T follicular helper cell (primary cell): ENCODE data around the gene TENM4.
"Not testable (repeated sequence)": the region's sequence is repeated elsewhere in the genome, so short reads cannot be mapped to it uniquely, and the experiment has no call there.

Source experiments
- DNase-seq: peaks from one replicate; pipeline ENCODE4 v3.0.0-alpha.2; 2020; ENCODE audit warnings: low read depth

The TENM4 gene

DNA sequence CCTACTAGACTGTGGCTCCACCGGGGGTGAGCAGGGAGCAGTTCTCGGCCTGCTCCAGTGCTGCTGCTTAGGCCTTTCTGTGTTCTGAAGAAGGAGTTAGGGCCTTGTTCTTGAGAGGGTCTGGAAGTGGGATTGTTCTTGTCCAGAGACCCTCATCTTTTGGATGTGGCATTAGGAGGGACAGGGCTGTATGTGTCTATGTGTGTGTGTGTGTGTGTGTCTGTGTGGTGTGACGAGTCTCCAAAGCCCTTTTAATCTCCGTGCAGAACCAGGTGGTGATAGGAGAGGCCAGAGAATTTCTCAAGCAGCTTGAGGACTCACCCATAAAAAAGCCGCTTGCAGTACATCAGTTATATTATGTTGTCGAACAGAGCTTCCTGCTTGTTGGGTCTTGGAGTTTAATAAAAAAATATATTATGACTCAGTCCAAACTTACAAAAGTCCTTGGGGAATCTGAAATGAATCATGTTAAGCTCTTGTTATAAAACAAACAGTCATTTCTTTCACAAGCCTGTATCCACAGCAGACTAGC lies 196.5 kb downstream of the TENM4 start:
- DNase-seq: no peak

DNA sequence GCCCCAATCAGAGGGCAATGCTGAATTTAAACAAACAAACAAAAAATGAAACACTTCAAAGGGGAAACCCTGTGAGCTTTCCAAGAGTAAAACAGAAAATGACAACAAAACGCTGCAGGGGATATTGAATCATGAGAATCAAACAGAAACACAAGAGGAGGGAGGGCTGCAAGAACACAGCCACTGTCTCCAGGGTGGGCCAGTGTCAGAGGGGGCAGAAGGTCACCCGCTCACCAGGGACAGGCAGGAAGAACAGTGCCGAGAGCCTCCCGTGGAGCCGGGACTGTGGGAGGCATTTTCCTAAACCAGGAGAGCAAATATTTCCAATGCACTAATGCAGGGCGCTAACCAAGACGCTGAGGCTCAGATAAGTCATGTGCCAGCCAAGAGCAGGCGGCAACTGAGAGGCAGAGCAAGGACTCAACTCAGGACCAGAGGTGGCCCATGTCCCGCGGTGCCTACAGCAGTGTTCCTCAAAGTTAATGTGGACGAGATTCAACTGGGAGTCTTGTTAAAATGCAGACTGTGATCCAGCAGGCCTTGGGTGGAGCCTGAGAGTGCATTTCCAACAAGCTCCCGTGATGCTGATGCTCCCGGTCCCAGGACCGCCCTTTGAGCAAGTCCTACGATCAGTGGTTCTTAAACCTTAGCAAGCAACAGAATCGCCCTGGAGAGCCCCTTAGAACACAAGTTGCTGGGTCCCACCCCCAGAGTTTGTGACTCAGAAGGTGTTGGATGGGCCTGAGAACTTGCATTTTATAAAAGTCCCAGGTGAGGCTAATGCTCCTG lies 197.2 kb downstream of the TENM4 start:
- no peak for DNase-seq

DNA sequence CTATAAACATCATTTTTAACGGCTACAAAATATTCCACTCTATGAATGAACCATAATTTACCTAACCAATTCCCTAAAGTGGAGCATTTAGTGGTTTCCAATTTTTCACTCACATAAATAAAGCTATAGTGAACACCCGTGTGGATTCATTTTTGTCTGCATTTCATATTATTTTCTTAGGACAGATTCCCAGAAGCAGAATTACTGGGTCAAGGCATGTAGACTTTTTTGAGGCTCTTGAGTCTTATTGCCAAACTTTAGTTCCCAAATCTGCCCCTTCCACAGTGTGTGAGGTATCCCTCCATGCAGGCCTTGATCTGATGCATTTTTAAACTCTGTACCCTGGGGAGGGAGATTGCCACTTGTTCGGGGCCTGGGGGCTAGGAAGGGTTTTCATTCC lies 198.2 kb downstream of the TENM4 start:
- no peak for DNase-seq

DNA sequence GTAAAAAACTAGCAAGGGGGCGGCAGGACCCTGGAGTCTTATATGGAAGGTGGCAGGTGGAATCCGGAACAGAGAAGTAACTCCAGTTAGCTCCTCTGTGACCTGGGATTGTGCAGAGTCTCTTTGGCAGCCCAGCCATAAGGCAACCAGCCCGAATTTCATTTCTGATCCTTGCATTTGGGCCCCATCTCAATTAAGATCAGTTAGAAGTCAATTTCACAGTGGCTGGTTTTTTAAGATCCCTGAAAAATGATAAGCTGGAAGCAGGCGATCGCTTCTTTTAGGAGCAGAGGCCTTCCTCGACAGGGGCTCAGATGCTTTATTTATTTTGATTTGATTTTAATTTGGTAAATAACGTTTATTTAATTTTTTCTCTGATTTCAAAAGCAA lies 199.0 kb downstream of the TENM4 start:
- DNase-seq: no peak

DNA sequence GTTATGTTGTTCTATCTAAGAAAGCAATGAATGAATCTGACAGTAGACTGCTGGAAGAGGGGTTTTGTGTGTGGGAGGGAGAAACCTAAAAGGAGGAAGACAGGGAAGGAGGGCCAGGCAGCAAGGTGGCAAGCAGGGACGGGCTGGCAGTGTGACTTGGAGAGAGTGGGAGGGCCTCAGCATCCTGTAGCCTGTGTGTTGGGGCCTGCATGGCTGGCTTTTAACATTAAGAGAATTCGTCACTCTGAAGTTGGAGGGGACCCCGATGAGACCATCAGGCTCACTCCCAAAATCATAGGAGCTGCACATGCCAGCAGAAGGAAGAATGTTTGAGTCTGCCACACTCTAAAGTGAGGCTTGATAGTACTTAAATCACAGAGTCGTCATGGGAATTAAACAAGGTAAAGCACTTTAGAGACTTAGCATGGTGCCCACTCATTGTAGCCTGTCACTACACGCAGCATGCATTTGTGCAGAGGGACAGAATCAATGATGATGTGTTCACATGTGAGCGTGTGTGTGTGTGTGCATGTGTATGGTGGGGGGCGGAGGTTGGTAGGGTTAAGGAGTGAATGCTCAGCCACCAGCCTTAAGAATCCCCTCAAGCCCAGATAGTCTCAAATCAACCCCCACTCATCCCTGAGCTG lies 199.5 kb downstream of the TENM4 start:
- DNase-seq: no peak

DNA sequence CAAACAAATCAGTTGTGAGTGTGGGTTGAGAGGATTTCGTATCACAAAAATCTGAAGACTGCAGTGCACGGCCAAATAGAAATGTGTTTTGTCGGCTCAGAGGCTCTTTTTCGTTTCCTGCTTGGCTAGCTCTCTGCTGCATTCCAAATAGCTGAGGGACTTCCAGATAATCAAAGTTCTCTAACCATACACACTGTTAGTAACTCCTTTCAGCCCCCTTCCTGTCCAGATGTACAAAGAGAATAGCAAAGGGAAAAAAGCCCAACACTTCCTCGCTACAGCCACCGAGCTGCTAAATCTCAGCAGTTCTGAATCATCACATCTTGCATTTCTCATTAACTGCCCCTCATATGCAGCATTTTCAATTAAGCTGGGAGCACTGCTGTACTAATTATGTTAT lies 203.1 kb downstream of the TENM4 start:
- no peak for DNase-seq

DNA sequence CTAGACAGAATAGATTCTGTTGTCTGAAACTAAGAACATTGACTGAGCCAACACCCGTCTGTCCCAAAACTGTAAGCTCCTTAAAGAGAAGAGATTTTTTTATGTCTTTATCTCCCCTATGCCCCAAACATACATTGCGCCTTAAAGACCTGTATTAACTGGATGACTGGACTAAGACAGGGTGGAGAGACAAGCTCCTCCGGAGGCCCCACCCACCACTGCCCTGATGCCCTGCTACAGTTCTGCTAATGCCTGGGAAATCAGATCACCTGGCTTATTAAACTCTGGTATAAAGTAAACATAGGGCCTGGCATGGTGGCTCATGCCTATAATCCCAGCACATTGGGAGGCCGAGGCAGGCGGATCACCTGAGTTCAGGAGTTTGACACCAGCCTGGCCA lies 203.7 kb downstream of the TENM4 start:
- no peak for DNase-seq

DNA sequence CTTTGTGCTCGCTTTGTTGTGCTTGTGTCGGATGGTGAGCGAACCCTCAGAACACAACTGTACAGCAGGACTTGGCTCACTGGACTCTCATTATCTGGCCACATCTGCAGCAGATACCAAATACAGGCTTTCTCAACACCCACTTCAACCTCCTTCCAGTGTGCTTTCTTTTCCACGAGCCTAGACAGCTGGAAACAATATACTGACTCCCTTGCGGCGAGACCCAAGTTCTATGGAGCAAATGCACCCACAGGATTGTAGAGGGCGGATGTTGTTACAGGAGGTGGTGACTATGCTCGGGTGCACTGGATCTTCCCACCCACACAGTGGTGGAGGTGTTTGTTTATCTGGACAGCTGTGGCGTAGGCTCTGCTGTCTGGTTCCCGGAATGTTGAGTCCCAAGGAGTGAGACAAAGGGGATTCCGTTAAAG lies 204.3 kb downstream of the TENM4 start:
- DNase-seq: no peak

DNA sequence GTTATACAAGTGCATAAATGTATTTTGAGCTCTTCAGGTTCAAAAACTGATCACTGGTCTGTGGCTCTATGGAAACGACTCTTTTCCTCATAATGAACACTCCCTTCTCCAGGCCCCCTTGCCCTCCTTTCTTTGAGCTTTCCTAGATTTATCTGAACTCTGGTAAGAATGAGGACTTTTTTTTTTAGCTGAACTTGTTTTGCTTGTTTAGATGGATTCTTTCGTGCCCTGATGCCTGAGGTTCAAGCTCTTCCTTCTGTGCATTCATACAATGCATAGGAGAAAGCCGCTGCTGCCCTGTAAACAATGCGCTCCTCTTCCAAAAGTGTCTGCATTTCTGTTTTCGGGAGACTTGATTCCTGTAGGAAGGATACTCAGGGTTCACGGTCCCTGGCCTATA lies 205.1 kb downstream of the TENM4 start:
- no peak for DNase-seq

DNA sequence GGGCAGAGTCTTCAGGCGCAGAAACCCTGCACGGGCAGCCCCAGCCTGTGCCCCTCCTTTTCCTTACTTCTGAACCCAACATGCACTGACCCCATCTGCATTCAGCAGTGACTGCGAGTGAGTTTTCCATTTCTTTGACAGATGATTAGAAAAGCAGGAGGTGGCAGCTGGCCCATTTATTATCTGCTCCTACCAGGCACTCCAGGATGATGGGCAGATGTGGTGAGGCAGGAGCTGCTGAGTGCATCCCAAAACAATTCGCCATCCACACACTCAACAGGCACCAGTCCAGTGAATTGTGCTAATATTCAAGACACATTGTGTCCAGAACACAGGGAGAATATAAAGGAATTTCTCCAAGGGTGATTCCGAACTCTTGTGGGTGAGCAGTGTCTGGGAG lies 208.5 kb downstream of the TENM4 start:
- DNase-seq: no peak

DNA sequence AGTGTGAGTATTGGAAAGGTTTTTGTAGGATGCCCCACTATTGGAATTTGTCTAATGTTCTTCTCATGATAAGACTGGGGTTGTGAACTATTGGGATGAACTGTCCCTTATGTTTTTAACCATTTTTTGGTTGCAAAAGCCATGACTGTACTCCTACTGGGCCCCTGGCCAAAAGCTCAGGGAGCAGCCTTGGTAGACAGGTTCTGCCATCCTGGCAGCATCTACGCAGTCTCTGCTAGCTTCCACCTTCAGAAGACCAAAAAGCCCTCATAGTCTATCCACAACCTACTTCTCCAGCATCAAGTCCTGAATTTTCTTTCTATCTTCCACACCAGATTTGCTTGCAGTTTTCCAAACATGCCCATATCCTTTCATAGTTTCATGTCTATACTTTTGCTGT lies 211.8 kb downstream of the TENM4 start:
- no peak for DNase-seq

DNA sequence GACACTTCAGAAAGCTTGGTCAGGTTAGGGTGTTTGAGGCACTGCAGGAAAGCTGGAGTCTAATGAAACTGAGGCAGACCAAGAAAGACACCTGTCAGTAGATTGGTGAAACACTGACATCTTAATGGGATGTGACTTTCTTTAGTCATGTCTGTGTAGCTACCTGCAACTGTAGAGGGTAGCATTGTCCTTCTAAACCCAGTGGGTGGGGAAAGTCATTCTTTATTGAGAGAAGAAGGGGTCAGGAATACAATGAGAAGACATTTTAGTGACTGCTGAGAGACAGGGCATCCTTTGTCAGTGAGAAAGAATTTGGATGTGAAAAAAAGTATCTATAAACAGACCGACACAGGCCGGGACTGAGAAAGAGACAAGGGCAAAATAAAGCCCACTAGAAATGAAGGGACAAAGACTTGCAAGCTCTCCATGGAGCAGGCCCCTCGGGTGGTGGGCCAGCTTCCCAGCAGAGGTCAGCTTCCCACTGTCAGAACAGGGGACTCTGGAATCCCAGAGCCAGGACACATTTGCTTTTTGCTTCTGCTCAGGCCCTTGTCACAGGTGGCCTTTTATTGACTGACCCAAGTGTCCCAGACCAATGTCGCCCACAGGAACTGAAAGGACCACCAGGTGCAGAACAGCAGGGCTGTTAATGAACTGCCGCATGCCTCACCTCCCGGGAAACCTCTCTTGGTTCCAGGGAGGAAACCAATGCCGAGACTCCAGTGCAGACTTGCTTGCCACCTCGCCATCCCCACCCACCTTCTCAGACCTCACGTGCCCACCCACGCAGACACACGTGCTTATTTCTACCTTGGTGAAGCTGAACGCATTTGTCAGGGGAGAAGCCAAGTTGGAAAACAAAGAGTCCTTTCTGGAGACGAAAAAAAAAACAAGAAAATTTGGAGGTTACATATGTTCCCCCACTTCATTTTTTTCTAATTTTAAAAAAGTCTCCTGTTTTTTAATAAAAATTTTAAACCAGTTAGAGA lies 212.8 kb downstream of the TENM4 start:
- no peak for DNase-seq

DNA sequence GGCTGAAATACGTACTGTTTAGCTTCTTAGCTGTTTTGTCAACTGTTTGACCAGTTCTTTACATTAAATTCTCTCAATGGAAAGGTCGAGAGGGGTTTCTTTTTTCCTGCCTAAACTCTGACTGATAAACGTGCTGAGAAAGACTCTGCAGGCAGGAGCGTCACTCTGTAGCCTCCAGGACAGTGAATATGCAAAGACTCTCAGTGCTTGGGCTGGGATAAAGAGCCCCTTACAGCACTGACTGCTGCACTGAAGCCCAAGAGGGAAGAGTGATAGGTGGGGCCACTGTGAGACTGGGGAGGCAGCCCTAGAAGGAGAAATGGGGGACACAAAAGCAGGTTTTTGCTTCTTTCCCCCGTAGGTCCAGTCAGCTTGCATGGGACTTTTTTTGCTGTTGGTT lies 213.5 kb downstream of the TENM4 start:
- no peak for DNase-seq

DNA sequence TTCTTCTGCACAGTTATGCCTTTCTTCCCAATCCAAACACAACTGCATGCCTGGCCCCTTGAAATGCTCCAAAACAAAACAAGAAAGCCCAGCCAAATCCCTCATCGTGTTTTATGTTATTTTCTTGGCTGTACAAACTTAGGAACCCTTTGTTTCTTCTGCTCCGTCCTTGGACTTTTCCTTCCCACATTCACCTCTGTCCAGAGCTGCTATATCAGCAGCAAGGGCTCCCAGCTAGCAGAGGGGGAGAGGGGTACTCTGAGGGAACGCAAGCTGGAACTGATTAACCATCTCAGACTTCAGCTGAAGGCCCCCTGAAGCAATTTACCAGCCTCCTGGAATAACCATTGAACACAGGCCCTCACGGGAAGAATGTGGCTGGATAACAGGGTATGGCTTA lies 214.7 kb downstream of the TENM4 start:
- DNase-seq: no peak

DNA sequence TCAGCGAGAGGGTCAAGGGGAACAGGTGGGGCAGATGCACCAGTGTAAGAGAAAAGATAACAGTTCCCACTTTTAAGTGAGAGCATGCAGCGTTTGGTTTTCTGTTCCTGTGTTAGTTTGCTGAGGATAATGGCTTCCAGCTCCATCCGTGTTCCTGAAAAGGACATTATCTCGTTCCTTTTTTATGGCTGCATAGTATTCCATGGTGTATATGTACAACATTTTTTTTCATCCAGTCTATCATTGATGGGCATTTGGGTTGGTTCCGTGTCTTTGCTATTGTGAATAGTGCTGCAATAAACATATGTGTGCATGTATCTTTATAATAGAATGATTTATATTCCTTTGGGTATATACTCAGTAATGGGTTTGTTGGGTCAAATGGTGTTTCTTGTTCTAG lies 218.7 kb downstream of the TENM4 start:
- DNase-seq: not testable (repeated sequence)

DNA sequence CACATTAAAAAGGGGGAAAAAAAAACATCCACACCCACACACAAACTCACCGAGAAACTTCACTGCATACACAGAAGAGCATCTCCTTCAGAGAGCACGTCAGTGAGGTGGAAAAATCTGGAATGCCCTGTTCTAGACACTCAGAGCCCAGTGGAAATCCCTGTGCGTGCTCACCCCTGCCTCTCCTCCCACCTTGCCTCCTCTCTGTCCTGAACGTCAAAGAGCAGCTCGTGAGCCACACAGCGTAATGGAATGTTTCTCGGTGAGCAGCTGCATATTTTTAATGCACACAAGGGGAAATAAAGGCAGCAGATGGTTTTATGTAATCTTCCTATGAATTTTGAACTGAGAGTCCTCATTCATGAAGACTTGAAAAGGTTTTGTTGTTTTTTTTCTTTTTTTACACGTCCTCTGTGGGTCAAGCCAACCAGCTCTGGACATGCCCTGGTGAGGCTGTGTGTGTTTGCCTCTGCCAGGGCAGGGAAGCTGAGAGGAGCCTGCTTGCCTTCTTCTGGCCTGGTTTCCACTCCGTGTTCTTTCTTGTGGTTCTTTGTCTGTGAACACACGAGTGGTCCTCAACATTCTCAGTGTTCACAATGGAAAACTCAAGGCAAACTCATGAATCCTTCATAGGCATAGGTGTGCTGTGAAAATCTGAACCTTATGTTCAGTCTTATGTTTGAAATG lies 219.2 kb downstream of the TENM4 start:
- DNase-seq: no peak

DNA sequence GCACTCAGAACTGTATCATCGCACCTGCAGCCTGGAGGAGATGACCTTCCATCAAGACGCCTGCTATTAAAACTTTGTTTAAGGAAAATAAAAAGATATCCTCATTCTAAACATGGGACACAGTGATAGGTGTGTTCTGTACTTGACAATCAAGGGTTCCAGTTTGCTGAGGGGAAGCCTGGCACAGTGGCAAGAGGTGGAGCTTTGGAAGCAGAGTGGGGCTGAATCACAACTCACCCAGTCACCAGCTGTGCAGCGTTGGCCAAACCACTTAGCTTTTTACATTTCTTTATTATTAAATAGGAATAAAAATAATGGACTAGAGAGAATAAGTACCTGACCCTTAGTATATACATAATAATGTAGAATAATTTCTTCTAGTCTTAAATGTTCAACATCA lies 220.7 kb downstream of the TENM4 start:
- no peak for DNase-seq

DNA sequence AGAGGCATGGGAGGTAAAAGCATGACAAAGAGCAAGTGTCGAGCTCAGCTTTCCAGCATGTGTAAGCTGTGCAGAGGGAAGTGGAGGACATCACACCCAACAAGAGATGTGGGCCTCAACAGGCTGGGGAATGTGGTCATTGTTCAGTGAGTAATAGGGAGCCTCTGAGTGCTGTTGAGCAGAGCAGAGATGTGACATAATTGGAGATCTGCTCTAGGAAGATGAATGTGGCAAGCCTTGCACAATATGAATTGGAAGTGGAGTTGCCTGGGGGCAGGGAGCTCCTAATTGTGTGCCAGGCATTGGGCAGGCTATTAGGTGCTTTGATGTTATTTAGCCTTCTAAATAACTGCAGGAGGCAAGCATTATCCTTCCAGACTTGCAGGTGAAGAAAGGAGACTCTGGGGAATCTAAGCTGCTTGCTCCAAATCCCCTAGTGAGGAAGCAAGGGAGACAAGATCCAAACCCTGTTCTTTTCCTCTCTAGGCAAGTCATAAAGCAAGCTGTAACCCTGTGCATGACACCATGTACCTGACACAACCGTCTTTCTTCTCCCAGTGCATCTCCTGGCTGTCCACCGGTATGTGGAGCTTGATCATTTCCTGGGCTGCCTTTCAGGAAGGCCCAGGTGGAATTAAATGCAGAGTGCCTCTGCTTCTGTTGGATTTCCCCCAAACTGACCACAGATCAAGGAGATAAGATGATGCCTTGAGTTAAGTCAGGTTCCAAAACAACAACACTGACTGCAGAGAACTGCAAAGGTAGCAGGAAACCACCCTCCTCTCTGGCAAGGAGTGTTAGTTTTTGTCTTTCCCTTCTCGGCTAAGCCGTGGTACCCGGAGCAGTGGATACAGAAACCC lies 221.4 kb downstream of the TENM4 start:
- no peak for DNase-seq

DNA sequence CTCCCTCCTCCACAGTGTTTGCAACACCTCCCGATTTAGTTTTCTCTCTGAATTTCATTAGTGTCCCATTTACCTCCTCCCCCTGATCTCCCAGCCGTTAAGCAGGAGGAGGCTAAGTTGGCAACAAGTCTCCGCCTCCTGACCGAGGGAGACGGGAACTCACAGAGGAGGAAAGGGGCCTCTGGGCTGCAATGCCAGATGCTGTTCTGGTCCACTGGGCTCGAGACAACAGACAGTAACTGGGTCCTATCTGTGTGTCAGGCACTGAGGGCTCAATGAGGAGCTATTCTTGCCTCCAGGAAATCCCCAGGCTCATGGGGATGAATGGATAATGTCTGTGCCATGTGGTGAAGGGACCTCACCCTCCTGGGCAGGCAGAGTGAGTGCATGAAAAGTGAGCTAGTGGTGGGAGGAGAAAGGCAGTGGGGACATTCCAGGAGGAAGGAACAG lies 228.1 kb downstream of the TENM4 start:
- DNase-seq: no peak

DNA sequence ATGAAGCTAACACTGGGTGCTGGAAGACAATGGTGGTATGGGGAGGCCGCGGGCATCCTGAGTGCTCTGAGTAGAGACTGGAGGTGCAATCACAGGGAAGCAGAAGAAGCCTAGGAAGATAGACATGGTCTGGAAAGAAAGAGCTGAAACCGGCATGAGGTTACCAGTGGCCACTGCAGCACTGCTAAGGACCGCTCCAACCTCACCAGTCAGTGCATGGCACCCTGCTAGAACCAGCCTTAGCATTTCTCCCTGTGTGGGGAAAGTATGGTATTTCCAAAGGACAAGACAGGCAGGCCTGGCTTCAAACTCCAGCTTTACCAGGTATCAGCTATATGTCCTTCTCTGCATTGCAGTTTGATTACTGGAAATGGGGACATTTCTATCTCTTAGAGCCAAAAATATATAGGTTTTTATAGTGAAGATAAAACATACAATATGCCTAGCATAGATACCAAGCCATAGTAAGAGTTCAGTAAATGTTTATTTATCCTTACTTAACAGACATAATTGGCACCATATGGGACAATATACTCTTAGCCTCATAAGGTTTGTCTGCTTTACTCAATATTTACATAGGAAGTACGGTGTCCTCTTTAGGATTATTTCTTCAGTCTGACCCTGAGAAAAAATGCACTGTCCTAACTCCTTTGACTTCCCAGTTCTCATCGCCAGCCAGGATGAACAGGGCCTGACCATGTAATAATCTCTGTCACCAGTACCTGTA lies 231.1 kb downstream of the TENM4 start:
- no peak for DNase-seq
